BE2C (cell line): Measurements from ENCODE around the gene SCN8A.

Experiments
- DNase-seq: peaks from one replicate; pipeline ENCODE4 v3.0.0-alpha.2; 2020
- H3K27me3 ChIP-seq: fragments of 250-450 bp; sonication (Bioruptor Pico); 2 replicates; pipeline ENCODE4 v1.5.1; 2020; ENCODE audit warnings: mild to moderate bottlenecking
- H3K36me3 ChIP-seq: fragments of 250-450 bp; sonication (Bioruptor Pico); 2 replicates; pipeline ENCODE4 v1.5.1; 2020; ENCODE audit warnings: mild to moderate bottlenecking
- H3K4me1 ChIP-seq: fragments of 250-450 bp; sonication (Bioruptor Pico); 2 replicates; pipeline ENCODE4 v1.5.1; 2020
- H3K4me3 ChIP-seq: 2 replicates; pipeline ENCODE4 v1.5.1; 2011; ENCODE audit warnings: low read depth, low read length
- H3K9me3 ChIP-seq: fragments of 250-450 bp; sonication (Bioruptor Pico); 2 replicates; pipeline ENCODE4 v1.5.1; 2020
- CTCF ChIP-seq: IDR thresholded peaks from 2 replicates; pipeline ENCODE4 v1.5.1; 2012; ENCODE audit warnings: mild to moderate bottlenecking, low read depth, low read length

SCN8A gene

GRCh38 chr12:51695241-51696010, 104.4 kb downstream of the SCN8A start:
- Histone ChIP-seq H3K4me1 (no peaks in the 10 kb centered on the region), H3K36me3 (no peaks in the 10 kb centered on the region), H3K9me3 (no peaks in the 10 kb centered on the region), H3K4me3 (no peak overlapping the region), H3K27me3 (no peaks in the 10 kb centered on the region)
- DNase-seq = no peak
- TF ChIP-seq CTCF = no peak

- H3K4me1 ChIP-seq = no peaks in the 10 kb centered on the region
- DNase-seq = no peak
- H3K27me3 ChIP-seq = no peaks in the 10 kb centered on the region
- H3K36me3 ChIP-seq = no peaks in the 10 kb centered on the region
- no peak for TF ChIP-seq CTCF
- no peak overlapping the region for H3K4me3 ChIP-seq
- no peaks in the 10 kb centered on the region for H3K9me3 ChIP-seq
Measured at GRCh38 chr12:51699219-51699618, 108.2 kb downstream of the SCN8A start.

GRCh38 chr12:51700887-51701286, 109.9 kb downstream of the SCN8A start:
- no peak for DNase-seq
- no peak overlapping the region for H3K4me3 ChIP-seq
- peaks cover 8% of the 10 kb centered on the region for H3K36me3 ChIP-seq
- TF ChIP-seq CTCF = no peak
- H3K9me3 ChIP-seq = no peaks in the 10 kb centered on the region
- no peaks in the 10 kb centered on the region for H3K27me3 ChIP-seq
- no peaks in the 10 kb centered on the region for H3K4me1 ChIP-seq

GRCh38 chr12:51702587-51702986, 111.6 kb downstream of the SCN8A start:
- no peak for TF ChIP-seq CTCF
- no peak for DNase-seq

GRCh38 chr12:51705450-51705849, 114.4 kb downstream of the SCN8A start:
- no peaks in the 10 kb centered on the region for H3K27me3 ChIP-seq
- H3K4me3 ChIP-seq = no peak overlapping the region
- no peak for DNase-seq

More at GRCh38 chr12:51702587-51702986, 111.6 kb downstream of the SCN8A start:
- Histone ChIP-seq H3K36me3 (peaks cover 8% of the 10 kb centered on the region), H3K27me3 (no peaks in the 10 kb centered on the region), H3K4me3 (no peak overlapping the region), H3K4me1 (no peaks in the 10 kb centered on the region), H3K9me3 (no peaks in the 10 kb centered on the region)

More at GRCh38 chr12:51705450-51705849, 114.4 kb downstream of the SCN8A start:
- H3K4me1 ChIP-seq = no peaks in the 10 kb centered on the region
- no peaks in the 10 kb centered on the region for H3K9me3 ChIP-seq
- TF ChIP-seq CTCF = no peak
- H3K36me3 ChIP-seq = peaks cover 8% of the 10 kb centered on the region
